Stimulated activated CD4-positive, alpha-beta T cell treated with anti-CD3 and anti-CD28 coated beads, Interleukin-2, amount 100 ng/mL, for 48 hours (primary cell): ENCODE data around the gene CALHM5.
"Not testable (repeated sequence)": the region's sequence is repeated elsewhere in the genome, so short reads cannot be mapped to it uniquely, and the experiment has no call there.

ENCODE experiments used
- DNase-seq, 2 donors: peaks; one replicate each; pipeline ENCODE4 v3.0.0-alpha.2; 2020

The CALHM5 gene

GRCh38 chr6:116511424-116512110, at the start of gene CALHM5:
TSS of gene CALHM5 (plus strand) at chr6:116511639. CDS start at chr6:116511697, 58 bp downstream.
- DNase-seq: no peak

- DNase-seq: peak; percentile 15 to 54
These were observed 49.2 kb upstream of the CALHM5 start for GRCh38 chr6:116461932-116462885.

- no peak for DNase-seq
These were observed 48.1 kb upstream of the CALHM5 start for GRCh38 chr6:116463301-116463700.

- no peak for DNase-seq
These were observed 46.2 kb upstream of the CALHM5 start for GRCh38 chr6:116465246-116465645.

GRCh38 chr6:116467096-116467495, 44.3 kb upstream of the CALHM5 start:
- no peak for DNase-seq

GRCh38 chr6:116467514-116467913, 43.9 kb upstream of the CALHM5 start:
- DNase-seq: no peak

- DNase-seq: no peak
These were observed 43.1 kb upstream of the CALHM5 start for GRCh38 chr6:116468293-116468692.

GRCh38 chr6:116471531-116471930, 39.9 kb upstream of the CALHM5 start:
- no peak for DNase-seq

- DNase-seq: no peak
These were observed 38.7 kb upstream of the CALHM5 start for GRCh38 chr6:116472706-116473105.

GRCh38 chr6:116475141-116475540, 36.3 kb upstream of the CALHM5 start:
- no peak for DNase-seq

GRCh38 chr6:116476002-116476678, 35.3 kb upstream of the CALHM5 start:
- no peak for DNase-seq

- no peak for DNase-seq
These were observed 28.7 kb upstream of the CALHM5 start for GRCh38 chr6:116482780-116483179.

- DNase-seq: no peak
These were observed 27.8 kb upstream of the CALHM5 start for GRCh38 chr6:116483616-116484015.

GRCh38 chr6:116485559-116486184, 25.8 kb upstream of the CALHM5 start:
- DNase-seq: no peak

GRCh38 chr6:116491610-116492330, 19.7 kb upstream of the CALHM5 start:
- DNase-seq: no peak

GRCh38 chr6:116492331-116493067, 18.9 kb upstream of the CALHM5 start:
- DNase-seq: no peak

GRCh38 chr6:116495161-116495560, 16.3 kb upstream of the CALHM5 start:
- not testable (repeated sequence) for DNase-seq

GRCh38 chr6:116497113-116497676, 14.2 kb upstream of the CALHM5 start:
- DNase-seq: no peak

GRCh38 chr6:116500969-116501433, 10.4 kb upstream of the CALHM5 start:
- DNase-seq: no peak

GRCh38 chr6:116507324-116507723, 4.1 kb upstream of the CALHM5 start:
- DNase-seq: no peak

GRCh38 chr6:116508527-116508926, 2.9 kb upstream of the CALHM5 start:
- DNase-seq: no peak
